ENCODE results near the gene R3HDM4. TPM values are rescaled to one million over a fixed set of nuclear protein-coding genes. Genes with fewer than 3 reads are reported as not detected.
"Not testable (repeated sequence)": the region's sequence is repeated elsewhere in the genome, so short reads cannot be mapped to it uniquely, and the experiment has no call there.

The R3HDM4 gene
- total RNA-seq, 1 donor from 2014 or later: 26.5 TPM

DNA sequence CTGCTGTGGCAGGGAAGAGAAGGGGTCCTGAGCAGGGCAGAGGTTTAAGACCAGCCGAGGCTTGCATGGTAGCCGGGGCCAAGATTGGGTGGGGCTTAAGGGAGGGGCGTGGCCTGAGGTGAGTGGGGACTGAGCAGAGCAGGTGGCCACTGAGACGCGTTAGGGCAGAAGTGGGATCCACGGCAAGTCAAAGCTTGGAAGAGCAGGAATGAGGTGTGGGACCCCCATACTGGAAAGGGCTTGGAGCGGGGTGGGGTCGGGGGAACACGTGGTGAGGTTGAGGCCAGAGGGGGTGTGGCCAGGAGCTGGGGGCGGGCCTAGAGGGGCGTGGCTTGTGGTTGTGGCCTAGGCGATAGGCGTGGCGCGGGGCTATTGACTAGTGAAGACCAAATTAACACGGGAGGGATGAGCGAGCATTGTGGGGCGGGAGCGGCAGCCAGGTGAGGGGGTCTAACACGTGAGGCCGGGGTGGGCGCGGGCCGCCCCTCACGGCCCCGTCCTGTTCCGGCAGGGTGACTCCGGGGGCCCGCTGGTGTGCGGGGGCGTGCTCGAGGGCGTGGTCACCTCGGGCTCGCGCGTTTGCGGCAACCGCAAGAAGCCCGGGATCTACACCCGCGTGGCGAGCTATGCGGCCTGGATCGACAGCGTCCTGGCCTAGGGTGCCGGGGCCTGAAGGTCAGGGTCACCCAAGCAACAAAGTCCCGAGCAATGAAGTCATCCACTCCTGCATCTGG lies 50.3 kb downstream of the R3HDM4 start:
- peak in 1 of 2 donors; percentile 74 for DNase-seq (ENCODE audit: low spot score in 2 of 2)
- FAIRE-seq: no peak

DNA sequence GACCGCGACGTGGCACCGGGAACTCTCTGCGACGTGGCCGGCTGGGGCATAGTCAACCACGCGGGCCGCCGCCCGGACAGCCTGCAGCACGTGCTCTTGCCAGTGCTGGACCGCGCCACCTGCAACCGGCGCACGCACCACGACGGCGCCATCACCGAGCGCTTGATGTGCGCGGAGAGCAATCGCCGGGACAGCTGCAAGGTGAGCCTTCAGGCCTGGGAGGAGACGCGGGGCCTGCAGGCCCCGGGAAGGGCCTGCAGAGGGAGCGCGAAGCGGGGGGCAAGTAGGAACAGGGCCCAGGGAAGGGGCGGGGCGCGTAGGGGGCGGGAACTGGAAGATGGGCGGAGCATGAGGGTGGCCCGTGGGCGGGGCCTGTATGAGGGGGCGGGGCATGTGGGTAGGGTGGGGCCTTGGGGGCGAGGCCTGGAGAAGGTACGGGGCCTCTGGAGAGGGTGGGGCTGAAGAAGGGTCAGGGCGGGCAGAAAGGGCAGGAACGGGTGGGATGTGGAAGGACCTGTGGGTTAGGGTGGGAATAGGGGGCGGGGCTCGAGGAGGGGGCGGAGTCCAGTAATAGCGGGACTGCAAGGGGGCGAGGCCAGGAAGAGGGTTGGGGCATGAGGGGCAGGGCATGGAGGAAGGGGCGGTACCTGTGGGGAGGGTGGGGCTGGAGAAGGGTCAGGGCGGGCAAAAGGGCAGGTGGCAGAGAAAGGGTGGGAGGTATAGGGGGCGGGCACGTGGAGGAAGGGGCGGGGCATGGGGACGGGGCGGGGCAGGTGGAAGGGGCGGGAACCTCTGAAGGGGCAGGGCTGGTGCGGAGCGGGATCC lies 51.1 kb downstream of the R3HDM4 start:
- FAIRE-seq (no peak), DNase-seq (ENCODE audit: low spot score in 2 of 2) (no peak)

DNA sequence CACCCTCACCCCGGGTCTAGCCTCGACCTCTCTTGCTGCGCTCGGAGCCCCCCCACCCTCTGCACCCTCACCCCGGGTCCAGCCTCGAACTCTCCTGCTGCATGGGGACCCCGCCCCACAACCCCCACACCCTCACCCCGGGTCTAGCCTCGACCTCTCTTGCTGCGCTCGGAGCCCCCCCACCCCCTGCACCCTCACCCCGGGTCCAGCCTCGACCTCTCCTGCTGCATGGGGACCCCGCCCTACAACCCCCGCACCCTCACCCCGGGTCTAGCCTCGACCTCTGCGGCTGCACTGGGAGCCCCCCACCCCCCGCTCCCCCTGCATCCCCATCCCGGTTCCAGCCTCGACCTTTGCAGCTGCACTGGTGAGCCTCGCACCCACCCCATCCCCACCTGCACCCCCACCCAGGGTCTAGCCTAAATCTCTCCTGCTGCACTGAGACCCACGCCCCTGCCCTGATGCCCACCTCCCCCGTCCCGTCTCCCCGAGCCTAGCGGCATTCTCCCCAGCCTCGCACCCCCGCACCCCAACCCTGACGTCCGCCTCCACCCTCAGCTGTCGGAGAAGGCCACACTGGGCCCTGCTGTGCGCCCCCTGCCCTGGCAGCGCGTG lies 51.8 kb downstream of the R3HDM4 start:
- no peak for FAIRE-seq

DNA sequence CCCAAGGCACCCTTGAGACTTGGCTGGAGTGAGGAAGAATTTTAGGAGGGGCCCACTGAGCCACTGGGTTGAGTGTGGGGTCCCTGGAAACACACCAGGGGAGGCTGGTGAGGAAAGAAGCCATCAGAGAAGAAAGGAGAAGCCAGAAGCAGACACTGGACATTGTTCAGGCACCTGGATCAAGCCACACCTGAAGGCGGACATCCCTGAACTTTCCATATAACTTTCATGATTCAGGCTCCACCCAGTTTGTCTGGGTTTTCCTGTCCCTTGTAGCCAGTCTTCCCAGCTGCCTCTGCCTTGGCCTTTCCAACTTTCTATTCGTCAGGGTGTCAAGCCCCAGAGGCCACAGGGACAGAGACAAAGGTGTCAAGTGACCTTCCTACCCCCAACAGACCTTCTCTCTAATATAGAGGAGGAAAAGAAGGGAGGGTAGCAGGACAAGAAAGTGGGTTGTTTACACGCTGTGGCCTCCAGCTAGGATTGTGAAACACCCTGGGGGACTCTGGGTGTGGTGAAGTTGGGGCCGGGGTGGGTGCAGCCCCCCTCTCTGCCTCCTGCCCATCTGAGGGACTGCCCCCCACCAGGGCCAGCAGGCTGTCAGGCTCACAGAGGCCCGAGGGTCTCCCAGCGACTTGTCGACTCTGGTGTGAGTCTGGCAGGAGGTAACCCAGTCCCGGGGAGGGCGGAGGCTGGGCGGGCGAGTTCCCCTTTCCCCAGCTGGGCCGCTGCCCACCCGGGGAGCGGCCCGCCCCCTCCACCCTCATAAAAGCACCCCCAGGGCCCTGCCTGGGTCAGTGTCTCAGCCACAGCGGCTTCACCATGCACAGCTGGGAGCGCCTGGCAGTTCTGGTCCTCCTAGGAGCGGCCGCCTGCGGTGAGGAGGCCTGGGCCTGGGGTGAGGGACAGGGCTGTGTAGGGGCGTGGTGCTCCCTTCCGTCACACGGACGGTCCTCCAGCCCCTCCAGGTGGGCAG lies 53.9 kb downstream of the R3HDM4 start, which contains the start of gene CFD:
TSS of gene CFD (plus strand) at position 797 of the 976 bp plus-strand sequence. CDS start at position 823, 26 bp downstream.
- DNase-seq (ENCODE audit: low spot score in 2 of 2): no peak
- no peak for FAIRE-seq

More for the DNA sequence above, 51.8 kb downstream of the R3HDM4 start:
- no peak for DNase-seq (ENCODE audit: low spot score in 2 of 2)

DNA sequence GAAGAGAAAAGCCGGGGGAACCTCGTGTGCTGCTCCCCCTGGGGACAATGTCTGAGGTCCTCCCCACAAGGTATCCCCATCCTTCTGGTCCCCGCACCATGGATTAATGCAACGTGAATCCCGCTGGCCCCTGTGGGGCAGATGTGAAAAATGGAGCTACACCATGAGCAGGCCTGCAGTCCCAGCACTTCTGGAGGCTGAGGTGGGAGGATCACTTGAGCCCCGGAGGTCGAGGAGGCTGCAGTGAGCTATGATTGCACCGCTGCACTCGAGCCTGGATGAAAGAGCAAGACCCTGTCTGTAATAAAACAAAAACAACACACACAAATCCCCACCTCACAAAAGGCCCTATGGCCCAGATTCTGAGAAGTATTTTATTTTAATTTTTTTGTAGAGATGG lies 54.7 kb downstream of the R3HDM4 start:
- FAIRE-seq: no peak
- DNase-seq (ENCODE audit: low spot score in 2 of 2): no peak

DNA sequence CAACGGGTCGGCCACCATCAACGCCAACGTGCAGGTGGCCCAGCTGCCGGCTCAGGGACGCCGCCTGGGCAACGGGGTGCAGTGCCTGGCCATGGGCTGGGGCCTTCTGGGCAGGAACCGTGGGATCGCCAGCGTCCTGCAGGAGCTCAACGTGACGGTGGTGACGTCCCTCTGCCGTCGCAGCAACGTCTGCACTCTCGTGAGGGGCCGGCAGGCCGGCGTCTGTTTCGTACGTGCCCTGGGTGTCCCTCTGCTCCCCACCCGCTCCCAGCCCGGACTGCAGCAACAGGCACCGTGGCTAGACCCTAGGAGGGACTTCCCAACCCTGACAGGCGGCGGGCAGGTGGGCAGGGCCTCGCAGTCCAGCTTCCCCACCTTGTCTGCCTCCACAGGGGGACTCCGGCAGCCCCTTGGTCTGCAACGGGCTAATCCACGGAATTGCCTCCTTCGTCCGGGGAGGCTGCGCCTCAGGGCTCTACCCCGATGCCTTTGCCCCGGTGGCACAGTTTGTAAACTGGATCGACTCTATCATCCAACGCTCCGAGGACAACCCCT lies 57.4 kb downstream of the R3HDM4 start:
- DNase-seq (ENCODE audit: low spot score in 2 of 2): no peak
- no peak for FAIRE-seq

DNA sequence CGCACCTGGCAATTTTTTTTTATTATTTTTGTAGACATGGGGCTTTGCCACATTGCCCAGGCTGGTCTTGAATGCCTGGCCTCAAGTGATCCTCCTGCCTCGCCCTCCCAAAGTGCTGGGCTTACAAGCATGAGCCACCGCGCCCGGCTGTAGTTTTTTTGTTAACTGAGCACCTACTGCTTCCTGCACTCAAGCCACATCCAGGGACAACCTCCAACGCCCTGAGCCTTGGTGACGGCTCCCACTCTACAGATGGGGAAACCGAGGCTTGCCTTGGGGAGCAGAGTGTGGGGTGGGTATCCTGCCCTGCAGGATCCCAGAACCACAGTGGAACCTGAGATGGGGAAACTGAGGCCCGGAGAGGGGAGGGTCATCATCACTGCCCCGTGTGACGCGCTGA lies 57.9 kb downstream of the R3HDM4 start:
- DNase-seq (ENCODE audit: low spot score in 2 of 2): no peak
- no peak for FAIRE-seq

DNA sequence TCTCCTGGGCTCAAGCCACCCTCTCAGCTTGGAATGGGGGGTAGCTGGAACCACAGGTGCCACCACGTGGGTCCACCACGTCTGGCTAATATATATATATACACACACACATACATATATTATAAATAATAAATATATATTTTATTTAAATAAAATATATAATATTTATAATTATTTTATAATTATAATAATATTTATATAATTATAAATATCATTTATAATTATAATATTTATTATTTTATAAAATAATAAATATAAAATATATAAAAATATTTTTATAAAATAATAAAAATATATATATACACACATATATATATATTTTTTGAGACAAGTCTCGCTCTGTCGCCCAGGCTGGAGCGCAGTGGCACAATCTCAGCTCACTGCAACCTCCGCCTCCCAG lies 58.5 kb downstream of the R3HDM4 start:
- no peak for DNase-seq (ENCODE audit: low spot score in 2 of 2)
- FAIRE-seq: peak; percentile 72

DNA sequence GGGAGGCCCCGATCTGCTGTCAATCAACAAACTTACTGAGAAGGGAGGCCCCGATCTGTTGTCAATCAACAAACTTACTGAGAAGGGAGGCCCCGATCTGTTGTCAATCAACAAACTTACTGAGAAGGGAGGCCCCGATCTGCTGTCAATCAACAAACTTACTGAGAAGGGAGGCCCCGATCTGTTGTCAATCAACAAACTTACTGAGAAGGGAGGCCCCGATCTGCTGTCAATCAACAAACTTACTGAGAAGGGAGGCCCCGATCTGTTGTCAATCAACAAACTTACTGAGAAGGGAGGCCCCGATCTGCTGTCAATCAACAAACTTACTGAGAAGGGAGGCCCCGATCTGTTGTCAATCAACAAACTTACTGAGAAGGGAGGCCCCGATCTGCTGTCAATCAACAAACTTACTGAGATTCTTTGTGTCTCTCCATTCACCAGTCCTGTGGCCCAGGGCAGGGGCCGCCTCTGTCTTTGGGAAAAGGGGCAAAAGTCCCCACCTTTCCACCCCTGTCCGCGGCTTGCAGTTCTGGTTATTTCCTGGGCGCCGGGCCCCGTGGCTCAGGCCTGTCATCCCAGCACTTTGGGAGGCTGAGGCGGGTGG lies 59.3 kb downstream of the R3HDM4 start:
- not testable (repeated sequence) for FAIRE-seq; DNase-seq (ENCODE audit: low spot score in 2 of 2)

DNA sequence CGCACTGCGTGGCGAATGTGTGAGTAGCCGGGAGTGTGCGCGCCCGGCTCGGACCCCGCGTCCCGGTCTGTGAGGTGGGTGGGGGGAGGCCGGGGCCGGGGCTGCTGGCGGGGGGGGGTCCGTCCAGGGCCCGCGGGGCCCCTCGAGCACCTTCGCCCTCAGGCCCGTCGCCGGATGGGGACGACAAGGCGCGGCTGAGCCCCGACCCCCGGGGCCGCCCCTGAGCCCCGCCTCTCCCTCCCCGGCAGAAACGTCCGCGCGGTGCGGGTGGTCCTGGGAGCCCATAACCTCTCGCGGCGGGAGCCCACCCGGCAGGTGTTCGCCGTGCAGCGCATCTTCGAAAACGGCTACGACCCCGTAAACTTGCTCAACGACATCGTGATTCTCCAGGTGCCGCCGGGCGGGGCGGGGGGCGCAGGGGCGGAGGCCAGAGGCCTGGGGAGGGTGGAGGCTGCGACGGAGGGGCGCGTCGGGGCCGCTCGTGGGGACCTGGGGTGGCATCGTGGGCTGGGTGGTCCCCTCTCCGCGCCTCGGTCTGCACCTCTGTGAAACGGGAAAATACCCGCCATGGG lies 59.9 kb downstream of the R3HDM4 start:
- FAIRE-seq: no peak

DNA sequence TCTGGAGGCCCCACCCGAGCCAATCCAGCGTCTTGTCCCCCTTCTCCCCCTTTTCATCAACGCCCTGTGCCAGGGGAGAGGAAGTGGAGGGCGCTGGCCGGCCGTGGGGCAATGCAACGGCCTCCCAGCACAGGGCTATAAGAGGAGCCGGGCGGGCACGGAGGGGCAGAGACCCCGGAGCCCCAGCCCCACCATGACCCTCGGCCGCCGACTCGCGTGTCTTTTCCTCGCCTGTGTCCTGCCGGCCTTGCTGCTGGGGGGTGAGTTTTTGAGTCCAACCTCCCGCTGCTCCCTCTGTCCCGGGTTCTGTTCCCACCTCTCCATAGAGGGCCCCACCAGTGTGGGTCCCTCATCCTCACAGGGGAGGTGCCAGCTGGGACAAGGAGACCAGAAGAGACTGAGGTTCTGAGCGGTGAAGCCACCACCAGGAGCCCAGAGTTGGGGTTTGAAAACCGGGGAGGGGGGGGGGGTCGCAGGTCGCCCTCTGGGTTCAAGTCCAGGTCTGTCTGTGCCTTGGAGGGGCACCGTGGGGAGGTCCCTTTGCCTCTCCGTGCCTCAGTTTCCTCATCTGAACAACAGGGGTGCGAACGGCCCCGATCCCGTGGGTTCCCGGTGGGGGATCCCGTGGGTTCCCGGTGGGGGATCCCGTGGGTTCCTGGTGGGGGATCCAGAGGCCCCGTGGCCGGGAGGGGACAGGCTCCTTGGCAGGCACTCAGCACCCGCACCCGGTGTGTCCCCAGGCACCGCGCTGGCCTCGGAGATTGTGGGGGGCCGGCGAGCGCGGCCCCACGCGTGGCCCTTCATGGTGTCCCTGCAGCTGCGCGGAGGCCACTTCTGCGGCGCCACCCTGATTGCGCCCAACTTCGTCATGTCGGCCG lies 60.6 kb downstream of the R3HDM4 start, which contains the start of gene ELANE:
TSS of gene ELANE (plus strand) at position 168 of the 878 bp plus-strand sequence. CDS start at position 194, 26 bp downstream.
- no peak for DNase-seq (ENCODE audit: low spot score in 2 of 2)
- FAIRE-seq: no peak

More for the DNA sequence above, 59.9 kb downstream of the R3HDM4 start:
- no peak for DNase-seq (ENCODE audit: low spot score in 2 of 2)

DNA sequence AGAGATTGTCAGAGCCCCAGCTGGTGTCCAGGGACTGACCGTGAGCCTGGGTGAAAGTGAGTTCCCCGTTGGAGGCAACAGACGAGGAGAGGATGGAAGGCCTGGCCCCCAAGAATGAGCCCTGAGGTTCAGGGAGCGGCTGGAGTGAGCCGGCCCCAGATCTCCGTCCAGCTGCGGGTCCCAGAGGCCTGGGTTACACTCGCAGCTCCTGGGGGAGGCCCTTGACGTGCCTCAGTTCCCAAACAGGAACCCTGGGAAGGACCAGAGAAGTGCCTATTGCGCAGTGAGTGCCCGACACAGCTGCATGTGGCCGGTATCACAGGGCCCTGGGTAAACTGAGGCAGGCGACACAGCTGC lies 62.1 kb downstream of the R3HDM4 start:
- DNase-seq (ENCODE audit: low spot score in 2 of 2): no peak
- FAIRE-seq: no peak

DNA sequence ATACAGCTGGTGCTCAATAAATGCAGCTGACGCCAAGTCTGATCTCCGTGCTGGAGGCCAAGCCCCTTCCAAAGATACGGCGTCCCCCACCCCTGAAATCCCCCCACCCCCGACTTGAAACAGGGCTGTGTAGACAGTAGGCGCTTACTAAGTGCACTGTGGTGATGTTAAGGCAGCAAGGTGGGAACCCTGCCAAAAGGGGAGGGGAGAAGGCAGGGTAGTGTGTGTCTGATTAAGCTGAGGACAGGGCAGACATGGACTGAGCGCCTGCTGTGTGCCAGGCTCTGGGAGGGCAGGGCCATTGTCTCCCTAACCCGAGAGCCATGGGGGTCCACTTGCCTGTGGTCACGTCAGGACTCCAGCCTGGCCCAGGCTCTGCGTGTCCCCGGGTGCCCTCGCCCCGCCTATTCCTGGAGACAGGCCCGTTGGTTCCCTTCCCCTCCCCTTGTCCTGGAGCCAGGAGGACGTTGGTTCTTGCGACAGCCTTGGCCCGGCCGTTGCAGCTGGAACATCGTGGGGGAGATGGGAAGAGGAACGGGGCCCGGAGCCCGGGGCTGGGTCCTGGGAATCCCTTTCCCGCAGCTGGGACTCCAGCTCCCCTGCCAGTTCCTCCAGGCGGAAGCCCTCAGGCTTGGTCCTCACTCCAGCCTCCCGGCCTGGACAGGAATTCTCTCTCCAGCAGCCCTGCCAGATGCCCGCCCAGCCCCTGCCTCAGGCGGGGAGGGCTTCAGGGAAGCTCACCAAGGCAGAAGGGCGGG lies 62.6 kb downstream of the R3HDM4 start:
- no peak for FAIRE-seq
- peak; percentile 70 to 80 for DNase-seq (ENCODE audit: low spot score in 2 of 2)

DNA sequence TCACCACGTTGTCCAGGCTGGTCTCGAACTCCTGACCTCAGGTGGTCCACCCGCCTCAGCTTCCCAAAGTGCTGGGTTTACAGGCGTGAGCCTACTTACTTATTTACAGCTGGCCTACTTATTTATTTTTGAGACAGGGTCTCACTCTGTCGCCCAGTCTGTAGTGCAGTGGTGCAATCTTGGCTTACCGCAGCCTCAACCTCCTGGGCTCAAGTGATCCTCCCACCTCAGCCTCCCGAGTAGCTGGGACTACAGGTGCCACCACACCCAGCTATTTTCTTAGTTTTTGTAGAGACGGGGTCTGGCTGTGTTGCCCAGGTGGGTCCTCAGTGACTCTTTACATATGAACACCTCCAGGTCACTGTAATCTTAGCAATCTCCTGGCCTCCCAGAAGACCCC lies 63.8 kb downstream of the R3HDM4 start:
- DNase-seq (ENCODE audit: low spot score in 2 of 2); FAIRE-seq: not testable (repeated sequence)

DNA sequence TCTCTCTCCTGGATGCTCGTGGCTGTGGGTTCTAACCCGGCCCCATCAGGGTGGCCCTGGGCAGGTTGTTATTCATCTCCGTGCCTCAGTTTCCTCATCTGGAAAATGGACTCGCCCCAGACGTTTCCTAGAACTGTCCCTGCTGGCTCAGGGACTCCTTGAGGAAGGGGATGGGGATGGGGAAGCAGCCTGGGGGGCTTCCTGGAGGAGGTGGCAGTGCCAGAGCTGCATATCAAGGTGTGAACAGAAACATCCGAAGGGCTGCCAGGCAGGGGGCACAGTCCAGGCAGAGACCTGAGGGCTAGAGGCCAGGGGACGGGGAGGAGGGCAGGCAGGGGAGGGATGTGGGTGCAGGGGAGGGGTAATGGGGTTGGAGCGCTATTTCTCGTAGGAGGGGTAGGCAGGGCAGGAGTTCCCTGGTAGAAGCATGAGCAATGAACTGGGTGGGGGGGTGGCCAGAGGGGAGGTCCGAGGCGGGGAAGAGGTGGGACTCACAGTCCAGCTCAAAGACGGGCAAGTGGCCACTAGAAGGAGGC lies 64.6 kb downstream of the R3HDM4 start:
- DNase-seq (ENCODE audit: low spot score in 2 of 2) (no peak), FAIRE-seq (no peak)

All from frontal cortex (tissue), 4 donors.